Tibial nerve (tissue), 4 donors: ENCODE data around the gene MTCL1.

ENCODE experiments used
- EP300 ChIP-seq, 2 donors: sonication (generic); formaldehyde crosslinking; IDR thresholded peaks; one replicate each; pipeline ENCODE4 v1.6.1; 2017; ENCODE audit warnings: antibody characterized with exemption in 2 of 2, mild to moderate bottlenecking in 1 of 2
- TF ChIP-seq, protein P1 (sequence below), 5 experiments: fragments of 200-600 bp in 3 of 5; fragments of 450-650 bp in 2 of 5; sonication (generic) in 3 of 5; IDR thresholded peaks; one replicate each; pipeline ENCODE4 v1.5.1; 2016 to 2019; ENCODE audit warnings: antibody characterized with exemption in 5 of 5, mild to moderate bottlenecking in 3 of 5, moderate library complexity in 2 of 5

DNA sequence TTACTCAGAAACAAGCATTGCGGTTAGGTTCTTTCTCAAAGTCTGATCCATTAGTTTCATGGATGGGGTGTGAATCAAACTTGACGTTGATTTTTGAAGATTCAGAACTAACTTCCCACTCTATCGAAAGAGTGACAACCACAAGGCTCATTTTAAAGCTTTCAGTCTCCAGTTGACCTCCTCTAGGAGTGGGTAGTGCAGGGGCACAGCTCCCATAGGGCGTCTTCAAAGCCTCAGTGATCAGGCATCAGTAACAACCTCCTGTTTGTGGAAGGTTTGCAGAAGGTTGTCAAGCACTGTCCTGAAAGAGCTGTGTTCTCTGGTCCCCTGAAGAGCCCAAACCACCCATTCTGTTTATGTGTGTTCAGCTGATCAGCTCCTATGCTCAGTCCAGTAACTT lies 10.2 kb downstream of the MTCL1 start:
- TF ChIP-seq, protein P1, sequence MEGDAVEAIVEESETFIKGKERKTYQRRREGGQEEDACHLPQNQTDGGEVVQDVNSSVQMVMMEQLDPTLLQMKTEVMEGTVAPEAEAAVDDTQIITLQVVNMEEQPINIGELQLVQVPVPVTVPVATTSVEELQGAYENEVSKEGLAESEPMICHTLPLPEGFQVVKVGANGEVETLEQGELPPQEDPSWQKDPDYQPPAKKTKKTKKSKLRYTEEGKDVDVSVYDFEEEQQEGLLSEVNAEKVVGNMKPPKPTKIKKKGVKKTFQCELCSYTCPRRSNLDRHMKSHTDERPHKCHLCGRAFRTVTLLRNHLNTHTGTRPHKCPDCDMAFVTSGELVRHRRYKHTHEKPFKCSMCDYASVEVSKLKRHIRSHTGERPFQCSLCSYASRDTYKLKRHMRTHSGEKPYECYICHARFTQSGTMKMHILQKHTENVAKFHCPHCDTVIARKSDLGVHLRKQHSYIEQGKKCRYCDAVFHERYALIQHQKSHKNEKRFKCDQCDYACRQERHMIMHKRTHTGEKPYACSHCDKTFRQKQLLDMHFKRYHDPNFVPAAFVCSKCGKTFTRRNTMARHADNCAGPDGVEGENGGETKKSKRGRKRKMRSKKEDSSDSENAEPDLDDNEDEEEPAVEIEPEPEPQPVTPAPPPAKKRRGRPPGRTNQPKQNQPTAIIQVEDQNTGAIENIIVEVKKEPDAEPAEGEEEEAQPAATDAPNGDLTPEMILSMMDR (IDR thresholded peaks at IDR 0.05): no peak
- no peak for TF ChIP-seq EP300 (IDR thresholded peaks at IDR 0.05)
